ENCODE data around the gene KCNJ10.

GRCh38 chr1:160045653-160046052, 24.3 kb downstream of the KCNJ10 start:
- TF ChIP-seq POLR2AphosphoS5 (IDR thresholded peaks at IDR 0.05; ENCODE audit: low read depth, low read length) (no peak), CTCF (IDR thresholded peaks at IDR 0.05) (no peak), SIN3A (IDR thresholded peaks at IDR 0.05; ENCODE audit: borderline replicate concordance, insufficient read depth, low read depth, low read length) (no peak)
